Motor neuron (in vitro differentiated cells): ENCODE data around the gene DPM1. TPM values are rescaled to one million over a fixed set of nuclear protein-coding genes. Genes with fewer than 3 reads are reported as not detected.

ENCODE experiments used
- ATAC-seq, 8 experiments: fragments of 200-7000 bp; cut with Tn5 transposase; replicated peaks in 6 of 8; 2 replicates each; pipeline ENCODE4 v1.8.0; 2021; ENCODE audit warnings: mild to moderate bottlenecking in 8 of 8, moderate library complexity in 8 of 8
- H3K27ac ChIP-seq, 2 donors: fragments of 250-450 bp; sonication (Bioruptor Pico); 2 replicates each; pipeline ENCODE4 v1.9.0; 2021; ENCODE audit warnings: antibody characterized with exemption in 2 of 2, mild to moderate bottlenecking in 2 of 2, moderate library complexity in 1 of 2
- H3K4me1 ChIP-seq, 2 donors: fragments of 250-450 bp; sonication (Bioruptor Pico); replicated peaks in 1 of 2; 2 replicates each; pipeline ENCODE4 v1.6.1; 2021; ENCODE audit warnings: antibody characterized with exemption in 2 of 2, mild to moderate bottlenecking in 2 of 2, moderate library complexity in 1 of 2
- H3K4me3 ChIP-seq, 5 donors: fragments of 250-450 bp; sonication (Bioruptor Pico); 2 replicates each; pipeline ENCODE4 v1.9.0; 2021; ENCODE audit warnings: antibody characterized with exemption in 5 of 5, mild to moderate bottlenecking in 5 of 5, moderate library complexity in 4 of 5
- WGBS, 10 experiments: fragments of 450-650 bp; shearing (Covaris generic); methylation state at CpG; one replicate each; pipeline ENCODE4 v1.0.0; 2022; 5-methylcytosine and 5-hydroxymethylcytosine counted together
- in situ Hi-C, 9 experiments: fragments of 400-800 bp; cut with MboI; loops; one replicate each; pipeline ENCODE4 v1.15.0; 2021; ENCODE audit warnings: low sequenced_read_pairs in 9 of 9, low pct_unique_long_range_greater_than_20kb in 2 of 9; ENCODE audit not compliant: unreplicated experiment in 9 of 9
- total RNA-seq, 8 experiments: library from RNA; unstranded; fragments of 300-600 nt; gene quantifications; 2 replicates each; pipeline versions ENCODE4 v1.2.3 to v1.2.4, GENCODE V29; 2022

The DPM1 gene
- total RNA-seq, 8 experiments from 2014 or later, result 44.3 to 99.6 (median 66.4) TPM

GRCh38 chr20:50903353-50904051, 54.8 kb downstream of the DPM1 start:
- H3K4me1 ChIP-seq, result peaks cover under 1 to 6% of the 10 kb centered on the region in 2 donors
- WGBS, 10 experiments, result 42 to 100% (median 80%) methylated on average over 1 to 8 of the region's 8 CpGs; no CpG with 5 or more reads in 1 of the 10 experiments
- in situ Hi-C loops, result no loop called here
- H3K4me3 ChIP-seq, result no peak overlapping the region
- H3K27ac ChIP-seq, result no peak overlapping the region
- no peak for ATAC-seq

DNA sequence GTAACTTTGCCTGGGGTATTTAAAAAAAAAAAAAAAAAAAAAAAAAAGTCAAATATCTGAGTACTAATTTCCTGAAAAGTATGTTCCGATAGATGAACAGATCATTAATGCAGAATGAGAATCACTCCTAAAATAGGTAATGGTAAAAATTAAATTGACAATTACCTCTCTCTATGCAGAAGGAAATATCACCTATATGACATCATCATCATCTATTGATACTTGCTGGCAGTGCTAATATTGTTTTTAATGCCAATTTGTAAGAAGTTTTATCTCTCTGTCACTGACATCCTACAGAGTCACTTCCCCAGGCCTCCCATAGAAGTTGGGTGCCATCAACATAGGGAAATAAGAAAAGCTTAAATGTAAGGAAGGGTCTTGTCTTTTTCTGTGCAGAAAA, 57.0 kb downstream of the DPM1 start:
- Histone ChIP-seq H3K4me1 (peaks cover 2 to 4% of the 10 kb centered on the region in 2 donors), H3K4me3 (no peak overlapping the region), H3K27ac (no peak overlapping the region)
- in situ Hi-C loops, result no loop called here
- WGBS, 10 experiments, result 85 to 100% (median 100%) methylated on average over 1 of the region's 1 CpG; no CpG with 5 or more reads in 1 of the 10 experiments
- no peak for ATAC-seq

GRCh38 chr20:50900261-50900660, 58.1 kb downstream of the DPM1 start:
- Histone ChIP-seq H3K4me3 (no peak overlapping the region), H3K4me1 (peaks cover 0 to 4% of the 10 kb centered on the region in 2 donors), H3K27ac (no peak overlapping the region)
- in situ Hi-C loops, result no loop called here
- 93 to 100% (median 100%) methylated on average over 1 to 7 of the region's 7 CpGs for whole genome bisulfite sequencing, 10 experiments
- ATAC-seq, result peak in 1 of 8 experiments; percentile 41

GRCh38 chr20:50898475-50898874, 59.9 kb downstream of the DPM1 start:
- Histone ChIP-seq H3K4me3 (no peak overlapping the region), H3K4me1 (peaks cover 0 to 4% of the 10 kb centered on the region in 2 donors), H3K27ac (peak overlapping the region in 1 of 2 donors; percentile 64)
- WGBS, 10 experiments, result 60 to 100% (median 100%) methylated on average over 1 of the region's 1 CpG; no CpG with 5 or more reads in 3 of the 10 experiments
- peak in 3 of 8 experiments; percentile 52 to 77 (median 59) for ATAC-seq
- in situ Hi-C loops, result no loop called here

GRCh38 chr20:50895111-50895830, 63.1 kb downstream of the DPM1 start:
- 60 to 100% (median 92%) methylated on average over 1 to 8 of the region's 8 CpGs for WGBS, 10 experiments
- in situ Hi-C loops, result no loop called here
- no peak overlapping the region for H3K4me3 ChIP-seq
- peaks cover 0 to 4% of the 10 kb centered on the region in 2 donors for H3K4me1 ChIP-seq
- peak in 1 of 8 experiments; percentile 16 for ATAC-seq
- no peak overlapping the region for H3K27ac ChIP-seq

- in situ Hi-C loops, result no loop called here
- Histone ChIP-seq H3K4me1 (peaks cover 0 to 4% of the 10 kb centered on the region in 2 donors), H3K27ac (no peak overlapping the region), H3K4me3 (no peak overlapping the region)
- 80 to 100% (median 100%) methylated on average over 1 to 5 of the region's 7 CpGs; no CpG with 5 or more reads in 3 of the 10 experiments for WGBS, 10 experiments
- ATAC-seq, result no peak
Observed at GRCh38 chr20:50893620-50894019, 64.7 kb downstream of the DPM1 start.

DNA sequence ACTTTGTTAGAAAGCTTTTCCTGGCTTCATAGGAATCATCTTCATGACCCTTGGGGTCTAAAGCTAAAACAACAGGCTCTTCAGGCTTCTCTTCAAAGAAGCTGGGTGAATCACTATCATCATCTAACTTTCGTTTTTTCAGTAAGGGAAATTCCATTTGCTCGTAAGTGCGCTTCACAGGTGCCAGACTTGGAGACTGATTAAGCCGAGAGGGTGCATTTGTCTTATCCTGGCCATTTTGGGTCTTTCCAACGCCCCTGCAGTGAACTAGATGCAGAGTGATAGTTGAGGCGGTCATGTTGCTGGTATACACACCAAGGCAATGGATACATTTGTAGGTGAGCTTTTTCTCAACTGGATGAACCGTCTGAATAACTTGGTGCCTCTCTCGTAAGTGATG, 65.9 kb downstream of the DPM1 start:
- in situ Hi-C loops, result no loop called here
- Histone ChIP-seq H3K4me1 (no peaks in the 10 kb centered on the region), H3K27ac (no peak overlapping the region), H3K4me3 (no peak overlapping the region)
- WGBS, 10 experiments, result 82 to 100% (median 97%) methylated on average over 2 to 7 of the region's 8 CpGs; no CpG with 5 or more reads in 2 of the 10 experiments
- no peak for ATAC-seq

DNA sequence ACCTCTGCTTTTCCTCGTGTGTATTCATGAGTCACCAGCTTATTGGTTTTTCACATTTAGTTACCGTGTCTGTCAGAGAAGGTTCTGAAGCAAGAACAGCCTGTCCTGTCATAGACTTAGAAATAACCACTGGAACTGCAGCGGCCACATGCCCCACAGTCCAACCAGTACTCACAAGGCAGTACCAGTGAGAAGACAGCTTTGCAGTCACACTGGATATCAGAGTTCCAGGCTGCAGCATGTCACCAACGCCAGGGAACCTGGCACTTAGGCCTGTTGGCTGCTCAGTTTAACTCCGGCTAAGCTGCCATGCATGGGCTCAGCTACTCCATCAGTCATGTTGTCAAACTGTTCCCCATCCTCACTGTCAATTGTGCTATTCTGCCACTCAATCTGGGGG, 67.2 kb downstream of the DPM1 start:
- no peak overlapping the region for H3K27ac ChIP-seq
- 71 to 100% (median 86%) methylated on average over 1 to 5 of the region's 5 CpGs; no CpG with 5 or more reads in 3 of the 10 experiments for WGBS, 10 experiments
- ATAC-seq, result peak in 1 of 8 experiments; percentile 17
- in situ Hi-C loops, result no loop called here
- H3K4me1 ChIP-seq, result no peaks in the 10 kb centered on the region
- H3K4me3 ChIP-seq, result no peak overlapping the region

DNA sequence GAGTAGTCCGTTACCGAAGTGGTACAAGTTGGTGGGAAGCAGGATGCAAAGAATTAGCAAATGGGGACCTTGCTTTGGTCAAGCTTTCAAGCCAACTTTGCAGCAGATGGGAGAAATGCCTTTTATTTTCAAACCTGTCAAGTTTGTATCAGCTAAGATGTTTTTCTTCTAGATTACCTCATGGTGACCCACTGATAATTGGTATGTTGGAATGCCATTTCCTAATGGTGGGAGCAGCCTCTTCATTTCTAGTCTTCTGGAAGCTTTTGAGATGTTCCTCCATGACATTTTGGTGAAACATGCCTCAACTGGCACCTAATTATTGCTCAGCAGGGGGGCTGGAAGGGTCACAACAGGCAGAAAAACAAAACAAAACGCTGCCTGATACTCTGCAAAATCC, 70.8 kb downstream of the DPM1 start:
- Histone ChIP-seq H3K27ac (no peak overlapping the region), H3K4me1 (no peaks in the 10 kb centered on the region), H3K4me3 (no peak overlapping the region)
- no peak for ATAC-seq
- in situ Hi-C loops, result no loop called here
- 89 to 100% (median 100%) methylated on average over 2 to 3 of the region's 3 CpGs; no CpG with 5 or more reads in 3 of the 10 experiments for WGBS, 10 experiments

DNA sequence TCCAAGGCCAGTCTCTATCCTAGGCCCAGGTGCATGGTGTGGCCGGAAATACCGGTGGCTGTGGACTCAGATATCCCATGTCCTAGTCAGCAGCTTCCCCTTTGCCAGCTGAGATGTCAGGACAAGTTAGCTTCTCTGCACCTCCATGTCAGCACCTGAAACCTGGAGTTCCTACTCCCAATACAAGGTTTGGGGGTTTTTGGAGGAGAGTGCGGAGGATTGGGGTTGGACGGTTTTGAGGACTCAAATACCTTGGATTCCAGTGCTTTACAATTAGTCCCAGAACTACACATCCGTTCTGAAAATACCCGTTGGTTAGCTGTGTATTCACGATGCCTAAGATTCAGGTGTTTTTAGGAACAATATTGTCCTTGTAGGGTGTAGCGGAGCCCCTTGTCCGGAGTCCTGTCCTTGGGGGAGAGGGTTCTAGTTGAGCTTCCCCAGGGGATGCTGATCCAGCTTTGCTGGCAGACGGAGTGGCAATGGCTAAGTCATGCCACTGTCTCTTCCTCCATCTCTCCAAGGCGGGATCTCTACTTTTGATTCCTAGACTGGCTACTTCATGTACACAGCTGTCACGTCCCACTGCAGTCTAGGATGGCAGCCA, 72.0 kb downstream of the DPM1 start:
- no peak overlapping the region for H3K27ac ChIP-seq
- no peak overlapping the region for H3K4me3 ChIP-seq
- no peak for ATAC-seq
- no peaks in the 10 kb centered on the region for H3K4me1 ChIP-seq
- in situ Hi-C loops, result no loop called here
- WGBS, 10 experiments, result 79 to 100% (median 91%) methylated on average over 1 to 9 of the region's 12 CpGs; no CpG with 5 or more reads in 3 of the 10 experiments

DNA sequence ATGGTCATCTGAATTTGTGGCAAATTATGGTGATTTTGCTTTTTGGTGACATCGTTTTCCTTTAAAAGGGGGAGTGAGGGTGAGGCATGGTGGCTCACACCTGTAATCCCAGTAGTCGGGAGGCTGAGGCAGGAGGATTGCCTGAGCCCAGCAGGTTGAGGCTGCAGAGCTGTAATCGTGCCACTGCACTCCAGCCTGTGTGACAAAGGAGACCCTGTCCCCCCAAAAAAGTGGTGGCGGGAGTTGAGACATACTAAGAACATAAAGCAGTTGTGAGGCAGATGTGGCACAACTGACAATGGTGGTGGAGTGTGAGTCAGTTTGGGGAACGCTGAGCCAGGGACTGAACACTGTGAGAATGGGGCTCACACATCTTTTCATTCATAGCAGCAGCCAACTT, 72.6 kb downstream of the DPM1 start:
- in situ Hi-C loops, result no loop called here

GRCh38 chr20:50885068-50885467, 73.3 kb downstream of the DPM1 start:
- Histone ChIP-seq H3K4me3 (no peak overlapping the region), H3K4me1 (no peaks in the 10 kb centered on the region), H3K27ac (no peak overlapping the region)
- in situ Hi-C loops, result no loop called here
- ATAC-seq, result peak in 1 of 8 experiments; percentile 31
- 54 to 100% (median 90%) methylated on average over 1 to 5 of the region's 7 CpGs; no CpG with 5 or more reads in 3 of the 10 experiments for WGBS, 10 experiments

More for the DNA sequence above, 72.6 kb downstream of the DPM1 start:
- Histone ChIP-seq H3K27ac (no peak overlapping the region), H3K4me3 (no peak overlapping the region), H3K4me1 (no peaks in the 10 kb centered on the region)
- ATAC-seq, result no peak
- WGBS, 10 experiments, result 20 to 100% (median 91%) methylated on average over 1 to 5 of the region's 5 CpGs; no CpG with 5 or more reads in 2 of the 10 experiments
